ENCODE measurements around the gene GDA.

GDA gene

GRCh38 chr9:72168075-72168474, 18.8 kb downstream of the GDA start:
- CTCF ChIA-PET: no interaction called here
- H3K4me3 ChIP-seq (ENCODE audit: low read depth, low read length): no peak overlapping the region
- POLR2A ChIA-PET: no interaction called here
- no peak for TF ChIP-seq CTCF (IDR thresholded peaks at IDR 0.05; ENCODE audit: insufficient read depth, low read length, missing control alignments)
- DNase-seq (ENCODE audit: low read depth, low spot score): no peak

DNA sequence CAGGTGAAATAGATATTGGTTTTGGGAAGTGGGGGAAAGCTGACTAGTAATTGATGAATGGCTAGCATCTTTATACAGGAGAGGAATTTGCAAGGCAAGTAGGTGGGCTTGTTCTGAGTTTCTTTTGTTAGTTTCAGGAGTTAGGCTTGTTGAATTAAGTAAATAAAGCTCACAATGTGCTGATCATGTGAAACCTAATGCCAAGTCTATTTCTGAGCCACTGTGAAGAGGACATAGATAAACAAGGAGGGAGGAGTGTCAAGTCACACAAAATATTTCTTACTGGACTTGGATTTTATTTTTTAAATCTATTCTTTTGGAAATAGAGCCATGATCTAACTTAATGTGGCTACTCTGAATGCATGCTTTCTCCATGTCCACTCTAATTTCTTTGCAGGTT, 19.9 kb downstream of the GDA start:
- TF ChIP-seq CTCF (IDR thresholded peaks at IDR 0.05; ENCODE audit: insufficient read depth, low read length, missing control alignments): no peak
- CTCF ChIA-PET: no interaction called here
- DNase-seq (ENCODE audit: low read depth, low spot score): no peak
- H3K4me3 ChIP-seq (ENCODE audit: low read depth, low read length): no peak overlapping the region
- POLR2A ChIA-PET: no interaction called here

DNA sequence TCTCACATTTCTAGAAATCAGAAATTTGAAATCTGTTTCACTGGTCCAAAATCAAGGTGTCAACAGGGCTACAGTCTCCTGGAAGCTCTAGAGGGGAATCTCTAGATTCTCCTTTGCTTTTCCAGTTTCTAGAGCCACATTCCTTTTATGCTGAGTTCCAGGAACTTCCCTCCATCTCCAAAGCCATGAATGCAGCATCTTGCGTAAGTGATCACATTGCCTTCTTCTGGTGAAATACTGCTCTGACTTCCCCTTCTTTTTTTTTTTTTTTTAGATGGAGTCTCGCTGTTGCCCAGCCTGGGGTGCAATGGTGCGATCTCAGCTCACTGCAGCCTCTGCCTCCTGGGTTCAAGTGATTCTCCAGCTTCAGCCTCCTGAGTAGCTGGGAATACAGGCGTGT, 23.8 kb downstream of the GDA start:
- H3K4me3 ChIP-seq (ENCODE audit: low read depth, low read length): no peak overlapping the region
- POLR2A ChIA-PET: no interaction called here
- no peak for TF ChIP-seq CTCF (IDR thresholded peaks at IDR 0.05; ENCODE audit: insufficient read depth, low read length, missing control alignments)
- CTCF ChIA-PET: no interaction called here
- no peak for DNase-seq (ENCODE audit: low read depth, low spot score)

DNA sequence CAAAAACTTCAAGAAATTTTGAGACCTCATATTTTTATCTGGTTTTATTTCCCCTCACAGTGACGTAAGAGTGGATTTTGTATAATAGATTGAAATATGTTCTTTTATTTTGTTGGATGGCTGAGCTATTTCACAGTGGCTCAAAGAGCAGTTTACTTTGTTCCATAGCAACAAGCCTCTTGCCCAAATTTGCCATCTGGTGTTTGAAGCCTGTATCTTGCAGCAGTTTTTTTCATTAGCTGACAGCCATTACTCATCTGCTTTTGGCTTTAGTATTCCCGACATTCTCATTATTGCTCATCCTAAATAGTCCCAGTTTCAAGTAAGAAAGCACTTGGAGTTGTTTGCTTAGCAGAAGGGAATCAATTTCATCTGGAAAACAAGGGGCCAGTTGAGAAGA, 36.3 kb downstream of the GDA start:
- ChIA-PET CTCF (no interaction called here), POLR2A (no interaction called here)
- TF ChIP-seq CTCF (IDR thresholded peaks at IDR 0.05; ENCODE audit: insufficient read depth, low read length, missing control alignments): no peak
- no peak overlapping the region for H3K4me3 ChIP-seq (ENCODE audit: low read depth, low read length)
- no peak for DNase-seq (ENCODE audit: low read depth, low spot score)

- TF ChIP-seq CTCF (IDR thresholded peaks at IDR 0.05; ENCODE audit: insufficient read depth, low read length, missing control alignments): no peak
- POLR2A ChIA-PET: no interaction called here
Observed at GRCh38 chr9:72187121-72187695, 38.0 kb downstream of the GDA start.

GRCh38 chr9:72188232-72188631, 39.0 kb downstream of the GDA start:
- no peak for DNase-seq (ENCODE audit: low read depth, low spot score)
- POLR2A ChIA-PET: no interaction called here
- H3K4me3 ChIP-seq (ENCODE audit: low read depth, low read length): no peak overlapping the region
- no peak for TF ChIP-seq CTCF (IDR thresholded peaks at IDR 0.05; ENCODE audit: insufficient read depth, low read length, missing control alignments)
- CTCF ChIA-PET: no interaction called here

More at GRCh38 chr9:72187121-72187695, 38.0 kb downstream of the GDA start:
- CTCF ChIA-PET: no interaction called here
- no peak overlapping the region for H3K4me3 ChIP-seq (ENCODE audit: low read depth, low read length)
- DNase-seq (ENCODE audit: low read depth, low spot score): no peak
